Gastrocnemius medialis (tissue), 4 donors: ENCODE results near the gene DCDC1. TPM values are rescaled to one million over a fixed set of nuclear protein-coding genes. Genes with fewer than 3 reads are reported as not detected.
A peak's percentile ranks its signal among the peaks of the same experiment; 100 is the strongest.

ENCODE experiments used
- ATAC-seq, 2 donors: fragments of 150-250 bp; one replicate each; pipeline ENCODE4 v1.9.1; 2016
- DNase-seq, 2 donors: peaks; one replicate each; pipeline ENCODE4 v3.0.0-alpha.2; 2019
- H3K27ac ChIP-seq, 4 donors: fragments of 200-600 bp; sonication (generic); 1 replicate in 1 of 4; 2 replicates in 3 of 4; pipeline ENCODE4 v1.5.1; 2016 to 2018; ENCODE audit warnings: mild to moderate bottlenecking in 2 of 4, moderate library complexity in 1 of 4
- H3K27me3 ChIP-seq, 3 donors: fragments of 200-600 bp; sonication (generic) in 2 of 3; 1 replicate in 1 of 3; 2 replicates in 2 of 3; pipeline versions ENCODE4 v1.5.1 to v1.6.0; 2016 to 2019; ENCODE audit warnings: mild to moderate bottlenecking in 1 of 3, moderate library complexity in 1 of 3
- H3K36me3 ChIP-seq, 2 donors: fragments of 200-600 bp; sonication (generic) in 1 of 2; one replicate each; pipeline ENCODE4 v1.5.1; 2017 to 2018
- H3K4me1 ChIP-seq, 2 donors: fragments of 200-600 bp; sonication (generic) in 1 of 2; one replicate each; pipeline ENCODE4 v1.5.1; 2016 to 2017; ENCODE audit warnings: mild to moderate bottlenecking in 2 of 2
- H3K4me3 ChIP-seq, 4 donors: fragments of 200-600 bp; sonication (generic) in 3 of 4; 1 replicate in 1 of 4; 2 replicates in 3 of 4; pipeline ENCODE4 v1.5.1; 2016 to 2019; ENCODE audit warnings: mild to moderate bottlenecking in 2 of 4
- H3K9me3 ChIP-seq, 3 donors: fragments of 200-600 bp; sonication (generic) in 2 of 3; 1 replicate in 1 of 3; 2 replicates in 2 of 3; pipeline ENCODE4 v1.5.1; 2016 to 2019
- CTCF ChIP-seq, 5 experiments: fragments of 450-650 bp in 3 of 5; fragments of 200-600 bp in 2 of 5; sonication (generic) in 2 of 5; IDR thresholded peaks in 4 of 5; conservative IDR thresholded peaks in 1 of 5; 1 replicate in 4 of 5; 2 replicates in 1 of 5; pipeline ENCODE4 v1.5.1; 2016 to 2019; ENCODE audit warnings: antibody characterized with exemption in 5 of 5, mild to moderate bottlenecking in 3 of 5, moderate library complexity in 3 of 5
- POLR2A ChIP-seq, 2 donors: fragments of 450-650 bp; IDR thresholded peaks; one replicate each; pipeline ENCODE4 v1.6.1; 2017; ENCODE audit warnings: antibody characterized with exemption in 2 of 2, mild to moderate bottlenecking in 2 of 2, moderate library complexity in 2 of 2
- in situ Hi-C, 4 donors: fragments of 200-750 bp; cut with MboI; loops; one replicate each; pipeline versions ENCODE4 v1.15.0 to v1.8.0; 2017; ENCODE audit warnings: low sequenced_read_pairs in 4 of 4
- intact Hi-C: fragments of 100-400 bp; cut with DNase I; formaldehyde crosslinking; loops from one replicate; pipeline ENCODE4 v1.15.1; 2023; ENCODE audit warnings: low total_unique reads
- total RNA-seq, 4 donors: library from RNA; depleted of rRNA; stranded (reverse); fragments of >200 nt; gene quantifications; one replicate each; pipeline versions ENCODE4 v1.1.0 to v1.2.3, GENCODE V29; 2016

The DCDC1 gene
- total RNA-seq, 4 donors from 2014 or later, result not detected

- TF ChIP-seq POLR2A (IDR thresholded peaks at IDR 0.05) (no peak), CTCF (IDR thresholded peaks at IDR 0.05 in 4 of 5, conservative IDR thresholded peaks at IDR 0.05 in 1 of 5) (peak in 1 of 5 experiments; percentile 30)
- Histone ChIP-seq H3K4me3 (no peak overlapping the region), H3K36me3 (no peaks in the 10 kb centered on the region), H3K4me1 (no peaks in the 10 kb centered on the region), H3K9me3 (no peaks in the 10 kb centered on the region), H3K27ac (no peak overlapping the region), H3K27me3 (no peaks in the 10 kb centered on the region)
- in situ Hi-C loops, result loop anchor here in 1 of 4 donors (10.0 to 25.0 kb wide), 2 partner anchors 251 to 639 kb away; no protein-coding TSS in a partner anchor
- intact Hi-C loops, result loop anchor here (5.0 kb wide), 1 partner anchor 636 kb away; no protein-coding TSS in a partner anchor
- ATAC-seq (no peak), DNase-seq (no peak)
These were observed 133.4 kb downstream of the DCDC1 start for GRCh38 chr11:31236143-31236542.

- in situ Hi-C loops (loop anchor here in 1 of 4 donors (10.0 to 25.0 kb wide), 2 partner anchors 254 to 641 kb away; no protein-coding TSS in a partner anchor), intact Hi-C loops (no loop called here)
- Histone ChIP-seq H3K4me1 (no peaks in the 10 kb centered on the region), H3K4me3 (no peak overlapping the region), H3K27me3 (no peaks in the 10 kb centered on the region), H3K9me3 (no peaks in the 10 kb centered on the region), H3K36me3 (no peaks in the 10 kb centered on the region), H3K27ac (no peak overlapping the region)
- DNase-seq, result no peak
- ATAC-seq, result no peak
- TF ChIP-seq CTCF (IDR thresholded peaks at IDR 0.05 in 4 of 5, conservative IDR thresholded peaks at IDR 0.05 in 1 of 5), result no peak
- no peak for TF ChIP-seq POLR2A (IDR thresholded peaks at IDR 0.05)
These were observed 136.1 kb downstream of the DCDC1 start for GRCh38 chr11:31233425-31233824.

- no peak for ATAC-seq
- no peaks in the 10 kb centered on the region for H3K9me3 ChIP-seq
- no peaks in the 10 kb centered on the region for H3K27me3 ChIP-seq
- no peak for DNase-seq
- in situ Hi-C loops, result loop anchor here in 1 of 4 donors (10.0 to 25.0 kb wide), 2 partner anchors 256 to 643 kb away; no protein-coding TSS in a partner anchor
- TF ChIP-seq CTCF (IDR thresholded peaks at IDR 0.05 in 4 of 5, conservative IDR thresholded peaks at IDR 0.05 in 1 of 5) (no peak), POLR2A (IDR thresholded peaks at IDR 0.05) (no peak)
- intact Hi-C loops, result no loop called here
- H3K27ac ChIP-seq, result no peak overlapping the region
- H3K36me3 ChIP-seq, result no peaks in the 10 kb centered on the region
- H3K4me1 ChIP-seq, result no peaks in the 10 kb centered on the region
- no peak overlapping the region for H3K4me3 ChIP-seq
These were observed 137.9 kb downstream of the DCDC1 start for GRCh38 chr11:31231601-31232000.

- H3K4me1 ChIP-seq, result no peaks in the 10 kb centered on the region
- in situ Hi-C loops (no loop called here), intact Hi-C loops (no loop called here)
- H3K4me3 ChIP-seq, result no peak overlapping the region
- no peak for TF ChIP-seq CTCF (IDR thresholded peaks at IDR 0.05 in 4 of 5, conservative IDR thresholded peaks at IDR 0.05 in 1 of 5)
- no peak for TF ChIP-seq POLR2A (IDR thresholded peaks at IDR 0.05)
- no peaks in the 10 kb centered on the region for H3K27me3 ChIP-seq
- no peak overlapping the region for H3K27ac ChIP-seq
- ATAC-seq (no peak), DNase-seq (no peak)
- H3K9me3 ChIP-seq, result no peaks in the 10 kb centered on the region
- H3K36me3 ChIP-seq, result no peaks in the 10 kb centered on the region
These were observed 150.7 kb downstream of the DCDC1 start for GRCh38 chr11:31218847-31219246.

GRCh38 chr11:31214372-31214771, 155.2 kb downstream of the DCDC1 start:
- in situ Hi-C loops, result no loop called here
- ATAC-seq (no peak), DNase-seq (no peak)
- Histone ChIP-seq H3K4me3 (no peak overlapping the region), H3K4me1 (no peaks in the 10 kb centered on the region), H3K9me3 (no peaks in the 10 kb centered on the region), H3K36me3 (no peaks in the 10 kb centered on the region), H3K27me3 (no peaks in the 10 kb centered on the region), H3K27ac (no peak overlapping the region)
- TF ChIP-seq POLR2A (IDR thresholded peaks at IDR 0.05), result no peak
- intact Hi-C loops, result no loop called here
